GM19099 (cell line): Measurements from ENCODE around the gene CDK13.

Source experiments
- POLR2A ChIP-seq: IDR thresholded peaks from 3 replicates; pipeline ENCODE4 v1.6.1; 2011; ENCODE audit warnings: low read depth; ENCODE audit not compliant: insufficient read length; ENCODE audit errors: extremely low read depth

CDK13 gene

GRCh38 chr7:40024841-40025240, 74.8 kb downstream of the CDK13 start:
- no peak for TF ChIP-seq POLR2A

GRCh38 chr7:40027545-40027944, 77.5 kb downstream of the CDK13 start:
- TF ChIP-seq POLR2A: no peak

GRCh38 chr7:40033826-40034225, 83.8 kb downstream of the CDK13 start:
- no peak for TF ChIP-seq POLR2A

- TF ChIP-seq POLR2A: no peak
Observed at GRCh38 chr7:40041456-40041855, 91.4 kb downstream of the CDK13 start.

GRCh38 chr7:40043164-40043563, 93.1 kb downstream of the CDK13 start:
- TF ChIP-seq POLR2A: no peak

- TF ChIP-seq POLR2A: no peak
Observed at GRCh38 chr7:40047661-40048060, 97.6 kb downstream of the CDK13 start.

- no peak for TF ChIP-seq POLR2A
Observed at GRCh38 chr7:40057292-40057691, 107.2 kb downstream of the CDK13 start.

GRCh38 chr7:40058026-40058425, 108.0 kb downstream of the CDK13 start:
- TF ChIP-seq POLR2A: no peak

- no peak for TF ChIP-seq POLR2A
Observed at GRCh38 chr7:40058636-40059035, 108.6 kb downstream of the CDK13 start.

GRCh38 chr7:40059057-40059456, 109.0 kb downstream of the CDK13 start:
- no peak for TF ChIP-seq POLR2A

- TF ChIP-seq POLR2A: no peak
Observed at GRCh38 chr7:40072268-40072667, 122.2 kb downstream of the CDK13 start.

- TF ChIP-seq POLR2A: no peak
Observed at GRCh38 chr7:40073239-40073638, 123.2 kb downstream of the CDK13 start.

GRCh38 chr7:40077849-40078248, 127.8 kb downstream of the CDK13 start:
- no peak for TF ChIP-seq POLR2A

- TF ChIP-seq POLR2A: no peak
Observed at GRCh38 chr7:40092182-40092581, 142.1 kb downstream of the CDK13 start.

- TF ChIP-seq POLR2A: no peak
Observed at GRCh38 chr7:40093631-40094350, 143.7 kb downstream of the CDK13 start.

GRCh38 chr7:40095230-40095629, 145.2 kb downstream of the CDK13 start:
- TF ChIP-seq POLR2A: no peak

- TF ChIP-seq POLR2A: no peak
Observed at GRCh38 chr7:40095695-40096327, 145.8 kb downstream of the CDK13 start.

GRCh38 chr7:40097728-40098127, 147.7 kb downstream of the CDK13 start:
- no peak for TF ChIP-seq POLR2A

GRCh38 chr7:40098810-40099209, 148.8 kb downstream of the CDK13 start:
- TF ChIP-seq POLR2A: no peak
